Measurements from ENCODE around the gene TMEM150B.

TMEM150B gene

DNA sequence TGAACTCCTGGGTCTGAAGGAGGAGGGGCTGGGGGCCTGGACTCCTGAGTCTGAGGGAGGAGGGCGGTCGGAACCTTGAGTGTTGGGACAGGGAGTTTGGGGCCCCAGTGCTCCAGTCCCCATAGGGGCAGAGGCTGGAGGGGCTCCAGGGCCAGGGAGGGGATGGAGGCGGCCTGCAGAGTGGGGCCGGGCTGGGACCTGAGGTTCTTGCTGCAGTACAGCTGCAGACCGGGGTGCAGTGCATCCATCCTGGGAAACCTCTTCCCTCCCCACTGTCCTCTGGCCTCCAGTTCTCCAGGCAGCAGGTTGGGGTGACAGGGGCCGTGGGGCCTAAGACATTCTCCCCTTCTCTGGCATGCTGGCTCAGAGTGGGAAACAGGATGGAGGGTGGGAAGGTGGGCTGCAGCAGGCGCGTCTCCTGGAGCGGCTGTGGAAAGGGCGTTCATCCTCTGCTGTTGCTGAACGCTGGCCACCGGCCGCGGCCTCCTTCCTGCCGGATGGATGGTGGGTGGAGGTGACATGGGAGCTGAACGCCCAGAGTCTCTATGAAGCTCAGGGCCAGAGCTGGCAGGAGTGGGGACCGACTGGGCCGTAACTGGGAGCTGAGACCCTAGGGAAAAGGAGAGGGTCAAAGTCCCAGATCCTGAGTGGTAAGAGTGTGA, 39.8 kb downstream of the TMEM150B start:
- peak overlapping the region; percentile 72; the same call in 1 of the 2 replicates for H3K27ac ChIP-seq
- TF ChIP-seq, protein P1, sequence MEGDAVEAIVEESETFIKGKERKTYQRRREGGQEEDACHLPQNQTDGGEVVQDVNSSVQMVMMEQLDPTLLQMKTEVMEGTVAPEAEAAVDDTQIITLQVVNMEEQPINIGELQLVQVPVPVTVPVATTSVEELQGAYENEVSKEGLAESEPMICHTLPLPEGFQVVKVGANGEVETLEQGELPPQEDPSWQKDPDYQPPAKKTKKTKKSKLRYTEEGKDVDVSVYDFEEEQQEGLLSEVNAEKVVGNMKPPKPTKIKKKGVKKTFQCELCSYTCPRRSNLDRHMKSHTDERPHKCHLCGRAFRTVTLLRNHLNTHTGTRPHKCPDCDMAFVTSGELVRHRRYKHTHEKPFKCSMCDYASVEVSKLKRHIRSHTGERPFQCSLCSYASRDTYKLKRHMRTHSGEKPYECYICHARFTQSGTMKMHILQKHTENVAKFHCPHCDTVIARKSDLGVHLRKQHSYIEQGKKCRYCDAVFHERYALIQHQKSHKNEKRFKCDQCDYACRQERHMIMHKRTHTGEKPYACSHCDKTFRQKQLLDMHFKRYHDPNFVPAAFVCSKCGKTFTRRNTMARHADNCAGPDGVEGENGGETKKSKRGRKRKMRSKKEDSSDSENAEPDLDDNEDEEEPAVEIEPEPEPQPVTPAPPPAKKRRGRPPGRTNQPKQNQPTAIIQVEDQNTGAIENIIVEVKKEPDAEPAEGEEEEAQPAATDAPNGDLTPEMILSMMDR (conservative IDR thresholded peaks at IDR 0.05) = no peak

DNA sequence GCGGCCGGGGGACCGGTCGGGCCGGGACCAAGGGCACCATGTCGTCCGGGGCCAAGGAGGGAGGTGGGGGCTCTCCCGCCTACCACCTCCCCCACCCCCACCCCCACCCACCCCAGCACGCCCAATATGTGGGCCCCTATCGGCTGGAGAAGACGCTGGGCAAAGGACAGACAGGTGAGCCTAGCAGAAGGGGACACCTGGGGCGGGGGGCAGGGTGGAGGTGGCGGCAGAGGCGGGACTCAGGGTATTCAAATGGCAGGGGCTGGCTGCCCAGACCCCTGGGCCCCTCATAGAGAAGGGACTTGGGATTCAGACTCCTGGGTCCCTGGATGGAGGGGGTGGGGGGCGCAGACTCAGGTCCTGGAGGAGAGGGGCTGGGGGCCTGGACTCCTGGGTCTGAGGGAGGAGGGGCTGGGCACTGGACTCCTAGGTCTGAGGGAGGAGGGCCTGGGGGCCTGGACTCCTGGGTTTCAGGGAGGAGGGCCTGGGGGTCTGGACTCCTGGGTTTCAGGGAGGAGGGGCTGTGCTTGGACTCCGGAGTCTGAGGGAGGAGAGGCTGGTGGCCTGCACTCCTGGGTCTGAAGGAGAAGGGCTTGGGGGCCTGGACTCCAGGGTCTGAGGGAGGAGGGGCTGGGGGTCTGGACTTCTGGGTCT, 40.6 kb downstream of the TMEM150B start:
- TF ChIP-seq, protein P1 (conservative IDR thresholded peaks at IDR 0.05) = no peak
- H3K27ac ChIP-seq = peak overlapping the region; percentile 72

DNA sequence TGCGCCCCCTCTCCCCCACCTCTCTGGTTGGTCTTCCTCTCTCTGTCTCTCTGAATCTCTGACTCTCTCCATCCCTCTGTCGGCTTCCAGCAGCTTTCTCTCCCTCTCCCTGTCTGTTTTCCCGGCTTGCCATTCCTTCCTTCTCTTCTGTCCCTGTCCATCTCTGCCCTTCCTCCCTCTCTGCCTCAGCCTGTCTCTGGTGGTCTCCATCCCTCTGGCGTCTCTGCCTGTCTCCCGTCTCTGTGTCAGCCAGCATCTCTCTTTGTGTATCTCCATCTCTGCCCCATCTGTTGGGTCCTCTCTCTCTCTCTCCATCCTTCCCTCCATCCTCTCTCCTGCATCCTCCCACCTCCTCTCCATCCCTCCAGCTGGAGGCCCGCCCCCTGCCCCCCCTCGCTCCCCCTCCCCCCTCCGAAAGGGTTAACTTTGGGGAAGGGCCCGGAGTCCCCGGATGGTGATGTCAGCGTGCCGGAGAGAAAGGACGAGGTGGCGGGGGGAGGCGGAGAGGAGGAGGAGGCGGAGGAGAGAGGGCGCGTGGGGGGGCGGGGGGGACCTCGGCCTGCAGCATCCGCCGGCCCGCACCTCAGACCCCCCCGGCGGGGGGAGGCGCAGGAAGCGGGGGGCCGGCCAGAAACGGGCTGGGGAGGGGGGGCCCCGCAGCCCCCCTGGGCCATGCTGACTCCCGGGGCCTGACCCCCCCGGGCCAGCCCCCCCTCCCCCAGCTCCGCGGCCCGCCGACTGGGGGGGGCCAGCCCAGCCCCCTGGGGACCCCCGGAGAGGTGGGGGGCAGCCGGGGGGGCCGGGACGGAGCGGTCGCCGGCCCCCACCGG, 41.4 kb downstream of the TMEM150B start, which contains the start of gene BRSK1:
Gene BRSK1, plus strand, starts transcription at position 450 of the 830 bp plus-strand sequence. CDS start 446 bp downstream, outside the sequence.
- peak within 1 kb of the TSS; percentile 72 for H3K27ac ChIP-seq
- TF ChIP-seq, protein P1 (conservative IDR thresholded peaks at IDR 0.05) = no peak

DNA sequence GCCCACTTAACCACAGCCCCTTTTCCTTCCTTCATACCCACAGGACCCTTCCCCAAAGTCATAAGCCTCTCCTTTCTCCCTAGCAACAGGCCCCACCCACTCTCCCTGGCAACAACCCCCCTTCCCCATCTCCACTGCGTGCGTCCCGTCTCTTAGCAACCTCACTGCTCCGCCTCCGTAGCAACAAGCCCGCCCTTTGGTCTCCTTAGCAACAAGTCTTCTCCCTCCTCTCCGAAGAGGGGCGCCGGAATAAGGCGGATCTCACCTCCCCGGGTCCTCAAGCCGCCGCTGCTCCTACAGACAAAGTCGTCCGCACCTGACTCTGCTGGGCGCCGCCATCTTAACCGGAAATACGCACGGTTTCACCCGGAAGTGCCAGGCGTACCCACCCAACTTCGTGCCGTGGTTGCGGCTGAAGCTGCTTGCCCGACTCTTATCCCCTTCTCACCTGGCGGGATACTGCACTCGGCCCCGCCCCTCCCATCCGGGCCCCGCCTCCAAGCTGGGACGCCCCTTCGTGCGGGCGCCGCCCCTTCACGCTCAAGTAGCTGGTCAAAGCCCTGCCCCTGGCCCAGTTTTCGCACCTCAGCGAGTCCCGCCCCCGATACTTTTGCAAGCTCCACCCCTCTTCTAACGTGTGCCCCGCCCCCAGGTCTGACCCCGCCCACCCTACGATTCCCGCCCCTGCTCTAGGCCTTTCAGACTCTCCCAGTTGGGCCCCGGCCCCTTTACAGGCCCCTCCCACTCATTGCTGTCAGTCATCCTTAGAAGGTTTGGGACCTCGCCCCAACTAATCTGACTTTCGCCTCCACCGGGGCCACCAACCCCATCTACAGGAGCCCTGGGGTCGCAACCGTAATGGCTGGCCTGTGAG, 45.1 kb downstream of the TMEM150B start, which contains the start of gene HSPBP1:
Gene HSPBP1, minus strand, starts transcription at position 341 of the 874 bp plus-strand sequence. CDS start 502 bp downstream, outside the sequence.
- TF ChIP-seq, protein P1 (conservative IDR thresholded peaks at IDR 0.05) = no peak
- H3K27ac ChIP-seq = peak within 1 kb of the TSS; percentile 81

DNA sequence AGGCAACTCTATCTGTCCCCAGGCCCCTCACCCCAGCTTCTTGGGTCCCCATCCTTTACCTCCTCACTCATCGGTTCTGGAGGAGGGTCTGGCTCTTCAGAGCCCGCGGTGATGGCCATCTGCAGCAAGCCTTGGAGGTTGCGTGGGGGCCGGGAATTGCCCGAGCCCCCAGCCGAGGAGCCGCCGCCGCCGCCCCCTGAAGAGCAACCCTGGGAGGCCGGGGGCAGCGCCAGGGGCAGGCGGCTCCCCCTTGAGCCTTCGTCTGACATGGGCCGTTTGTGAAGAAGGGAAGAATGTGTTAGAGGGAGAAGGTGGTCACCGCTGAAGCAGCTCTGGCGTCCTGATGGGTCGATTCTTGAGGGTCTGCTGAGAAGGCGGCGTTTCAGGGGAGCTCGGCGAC, 45.8 kb downstream of the TMEM150B start:
- TF ChIP-seq, protein P1 (conservative IDR thresholded peaks at IDR 0.05) = no peak
- H3K27ac ChIP-seq = peak overlapping the region; percentile 81

DNA sequence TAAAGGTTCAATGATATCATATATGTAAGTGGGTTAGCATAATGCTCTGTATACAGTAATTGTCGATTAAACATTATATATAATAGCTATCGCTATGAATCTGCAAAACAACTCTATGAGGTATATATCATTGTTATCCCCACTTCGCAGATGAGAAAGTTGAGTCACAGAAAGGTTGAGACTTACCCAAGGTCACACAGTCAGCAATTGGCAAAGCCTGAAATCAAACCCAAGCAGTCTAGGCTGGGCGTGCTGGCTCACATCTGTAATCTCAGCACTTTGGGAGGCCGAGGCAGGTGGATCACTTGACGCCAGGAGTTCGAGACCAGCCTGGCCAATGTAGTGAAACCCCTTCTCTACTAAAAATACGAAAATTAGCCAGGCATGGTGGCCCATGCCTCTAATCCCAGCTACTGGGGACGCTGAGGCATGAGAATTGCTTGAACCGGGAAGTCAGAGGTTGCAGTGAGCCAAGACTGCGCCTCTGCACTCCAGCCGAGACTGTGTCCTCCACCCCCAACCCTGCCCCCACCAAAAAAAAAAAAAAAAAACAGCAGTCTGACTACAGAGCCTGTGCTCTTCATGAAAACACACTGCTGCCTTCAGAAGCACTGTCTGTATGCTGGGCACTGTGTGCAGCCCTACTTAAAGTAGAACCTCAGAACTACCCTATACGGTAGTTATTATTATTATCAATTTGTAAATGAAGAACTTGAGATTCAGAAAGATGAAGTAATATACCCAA, 46.6 kb downstream of the TMEM150B start:
- TF ChIP-seq, protein P1 (conservative IDR thresholded peaks at IDR 0.05) = no peak
- peak overlapping the region; percentile 81; the same call in 1 of the 2 replicates for H3K27ac ChIP-seq

All from VCaP (cell line).